HG03025 (cell line): Measurements from ENCODE around the gene CCDC17.
A peak's percentile ranks its signal among the peaks of the same experiment; 100 is the strongest.

ENCODE experiments used
- ATAC-seq: cut with Tn5 transposase; IDR thresholded peaks from one replicate; pipeline ENCODE4 v1.9.1; 2021; ENCODE audit warnings: mild to moderate bottlenecking, moderate library complexity; ENCODE audit not compliant: unreplicated experiment, low FRiP score

CCDC17 gene

DNA sequence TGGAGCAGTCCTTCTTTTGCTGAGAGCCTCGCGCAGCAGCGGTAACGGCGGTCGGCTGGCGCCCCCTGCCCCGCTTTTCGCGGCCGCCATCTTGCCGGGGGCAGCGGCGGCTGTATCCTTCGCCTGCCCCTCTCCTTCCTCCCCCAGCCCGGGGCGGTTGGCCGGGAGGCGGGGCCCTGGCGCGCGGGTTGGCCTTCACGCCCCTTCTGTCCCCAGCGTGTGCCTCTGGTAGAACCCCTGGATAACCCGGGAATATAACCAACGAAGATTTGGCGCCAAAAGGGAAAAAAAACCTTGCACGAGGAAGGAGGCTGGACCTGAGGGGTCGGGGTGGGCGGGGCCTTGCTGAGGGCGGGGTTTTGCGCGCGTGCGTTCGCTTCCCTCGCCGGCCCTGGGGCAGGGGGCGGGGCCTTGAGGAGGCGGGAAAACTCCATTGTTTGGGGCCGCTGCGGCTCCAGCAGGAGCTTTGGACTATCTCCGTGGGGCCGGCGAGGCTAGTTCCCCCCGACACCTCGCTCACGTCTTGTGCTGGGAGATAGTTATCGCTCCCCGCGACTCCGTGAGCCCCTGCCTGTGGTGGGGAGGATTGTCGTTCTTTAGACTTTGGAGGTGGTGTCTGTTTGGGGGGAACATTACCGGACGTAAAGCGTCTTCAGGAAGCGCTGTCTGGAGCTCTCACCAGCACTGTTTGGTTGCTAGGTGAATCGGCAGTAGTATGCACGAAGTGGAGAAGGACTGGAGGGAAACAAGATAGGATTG, 39.3 kb downstream of the CCDC17 start:
- ATAC-seq: peak; percentile 31

DNA sequence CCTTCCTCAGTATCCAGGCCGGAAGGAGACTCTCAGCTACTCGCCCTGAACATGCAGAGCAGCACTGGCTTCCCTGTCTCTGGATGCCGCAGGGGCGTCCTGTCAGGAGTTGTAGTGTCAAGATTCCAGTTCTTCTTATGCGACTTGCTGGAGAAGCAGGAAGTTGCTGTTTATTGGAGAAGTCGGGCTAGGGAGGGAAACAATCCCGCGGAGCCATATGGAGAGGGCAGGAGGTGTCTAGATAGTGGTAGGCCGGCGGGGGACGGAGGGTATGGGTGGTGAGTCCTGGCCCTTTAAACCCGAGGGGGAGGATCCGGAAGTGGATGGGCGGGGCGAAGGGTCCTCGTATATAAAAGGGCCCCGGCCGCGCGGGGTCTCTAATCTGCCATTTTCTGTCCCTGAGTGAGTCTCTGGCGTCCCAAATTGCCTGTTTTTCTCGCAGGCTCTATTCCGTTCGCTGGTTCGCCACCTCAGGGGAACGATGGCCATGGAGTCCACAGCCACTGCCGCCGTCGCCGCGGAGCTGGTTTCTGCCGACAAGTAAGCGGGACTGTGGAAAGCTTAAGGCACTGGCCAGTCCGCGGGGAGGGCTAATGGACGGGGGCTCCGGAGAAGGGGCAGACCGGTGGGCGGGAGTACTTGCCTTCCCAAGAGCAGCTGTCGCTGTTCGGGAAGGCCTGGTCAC, 40.0 kb downstream of the CCDC17 start, which contains the start of gene NASP:
Gene NASP, plus strand, starts transcription at position 376 of the 685 bp plus-strand sequence. Its CDS starts 106 bp downstream, at position 482.
- peak; percentile 54 for ATAC-seq

DNA sequence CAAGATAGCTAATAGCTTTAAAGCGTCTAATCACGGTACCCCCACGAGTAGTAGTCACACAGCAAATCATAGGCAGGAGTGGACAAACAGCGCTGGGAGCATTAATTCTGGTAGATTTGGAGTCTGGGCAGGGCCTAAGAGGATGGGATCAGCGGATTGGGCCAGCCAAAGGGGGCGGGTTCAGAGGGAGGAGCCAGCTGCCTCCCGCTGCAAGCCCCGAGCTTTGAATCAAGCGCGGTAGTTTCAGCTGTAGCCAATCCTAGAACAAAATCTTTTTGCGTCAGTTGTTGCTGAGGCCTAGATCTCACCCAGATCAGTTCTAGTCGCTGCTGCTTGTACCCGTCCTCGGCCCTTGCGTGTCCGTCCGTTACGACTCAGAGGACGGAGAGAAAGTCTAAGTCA, 40.6 kb downstream of the CCDC17 start:
- peak; percentile 74 for ATAC-seq

DNA sequence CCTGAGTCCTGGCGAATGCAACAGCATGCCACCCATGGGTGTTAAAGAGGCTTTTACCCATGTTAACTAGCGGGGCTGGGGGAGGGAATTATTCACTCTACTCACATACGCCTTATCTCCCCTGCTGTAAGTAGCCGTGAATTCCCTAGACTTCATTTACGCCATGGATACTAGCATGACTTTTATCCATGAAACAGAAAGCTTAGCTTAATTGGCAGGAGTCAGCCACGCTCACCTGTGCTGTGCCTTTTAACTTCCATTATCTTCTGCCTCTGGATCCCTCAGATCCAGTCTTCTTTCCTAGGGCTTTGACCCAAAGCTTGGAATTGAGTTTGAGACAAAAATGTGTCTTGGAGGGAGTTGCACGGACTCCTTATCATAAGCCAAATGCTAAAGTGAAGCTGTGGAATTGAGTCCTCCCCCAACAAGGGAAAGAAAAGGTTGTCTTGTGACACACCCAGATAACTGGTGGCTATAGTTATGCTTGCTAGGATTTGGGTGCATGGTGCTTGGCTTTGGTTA, 49.7 kb downstream of the CCDC17 start:
- ATAC-seq: no peak

DNA sequence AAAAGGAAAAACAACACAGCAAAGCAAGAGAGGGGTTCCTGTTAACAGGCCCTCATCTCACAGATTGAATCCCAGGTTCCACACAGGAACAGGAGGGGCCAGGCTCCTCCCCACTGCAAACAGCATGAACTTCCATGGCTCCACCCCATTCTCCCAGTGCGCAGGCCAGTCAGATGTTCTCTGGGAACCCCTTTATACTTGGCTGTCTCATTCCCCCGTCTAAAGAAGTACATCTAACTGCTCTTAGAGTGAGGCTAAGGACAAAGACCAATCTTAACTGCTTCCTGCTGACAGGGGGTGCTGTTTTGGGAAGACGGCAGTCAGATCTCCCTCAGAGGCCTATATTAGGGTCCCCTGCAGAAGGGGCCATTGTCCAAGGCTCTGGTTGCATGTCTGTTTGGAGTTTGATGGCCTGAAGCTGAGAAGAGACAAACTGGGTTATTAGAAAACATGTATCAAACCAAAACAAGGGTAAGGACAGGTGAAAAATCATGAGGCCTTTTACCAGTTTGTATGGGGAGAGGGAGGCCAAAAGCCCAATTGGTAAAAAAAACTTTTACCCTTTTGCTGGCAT, 50.5 kb downstream of the CCDC17 start:
- ATAC-seq: no peak

DNA sequence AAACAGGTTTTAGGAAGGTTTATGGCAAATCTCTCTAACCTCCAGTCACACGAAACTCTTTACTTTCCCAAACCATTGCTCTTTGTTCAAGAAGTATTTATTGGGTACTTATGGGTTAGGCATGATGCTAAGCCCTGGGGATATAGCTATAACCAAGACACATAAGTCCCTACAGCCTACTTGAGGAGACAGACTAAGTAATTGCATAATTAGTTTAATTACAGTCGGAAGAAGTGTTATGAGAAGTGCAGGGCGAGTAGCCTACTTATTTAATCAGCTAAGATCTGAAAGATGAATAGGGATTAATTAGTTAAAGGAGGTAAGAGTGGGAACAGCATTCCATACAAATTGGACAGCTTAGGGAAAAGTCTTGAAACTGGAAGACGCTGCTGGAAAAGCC, 53.2 kb downstream of the CCDC17 start:
- ATAC-seq: no peak
